Right lobe of liver (tissue), 4 donors: ENCODE results near the gene KLHL25.
A peak's percentile ranks its signal among the peaks of the same experiment; 100 is the strongest.

Source experiments
- CTCF ChIP-seq, 4 donors: fragments of 200-600 bp in 3 of 4; fragments of 450-650 bp in 1 of 4; IDR thresholded peaks; one replicate each; pipeline versions ENCODE4 v1.5.1 to v1.8.0; 2016 to 2022; ENCODE audit warnings: antibody characterized with exemption in 4 of 4, mild to moderate bottlenecking in 2 of 4
- POLR2A ChIP-seq: fragments of 450-650 bp; IDR thresholded peaks from one replicate; pipeline ENCODE4 v1.6.1; 2017; ENCODE audit warnings: antibody characterized with exemption, mild to moderate bottlenecking
- donor health status: DM: no; HTN: no; CAD: no.
- donor health status: DM: no; HTN: no; CAD: no.
- donor health status: DM: no; HTN: yes; CAD: no.

- TF ChIP-seq CTCF (IDR thresholded peaks at IDR 0.05) (no peak), POLR2A (peak; percentile 12)
These were observed 24.4 kb downstream of the KLHL25 start for GRCh38 chr15:85770096-85771041.
